ENCODE results near the gene TRABD.

The TRABD gene

DNA sequence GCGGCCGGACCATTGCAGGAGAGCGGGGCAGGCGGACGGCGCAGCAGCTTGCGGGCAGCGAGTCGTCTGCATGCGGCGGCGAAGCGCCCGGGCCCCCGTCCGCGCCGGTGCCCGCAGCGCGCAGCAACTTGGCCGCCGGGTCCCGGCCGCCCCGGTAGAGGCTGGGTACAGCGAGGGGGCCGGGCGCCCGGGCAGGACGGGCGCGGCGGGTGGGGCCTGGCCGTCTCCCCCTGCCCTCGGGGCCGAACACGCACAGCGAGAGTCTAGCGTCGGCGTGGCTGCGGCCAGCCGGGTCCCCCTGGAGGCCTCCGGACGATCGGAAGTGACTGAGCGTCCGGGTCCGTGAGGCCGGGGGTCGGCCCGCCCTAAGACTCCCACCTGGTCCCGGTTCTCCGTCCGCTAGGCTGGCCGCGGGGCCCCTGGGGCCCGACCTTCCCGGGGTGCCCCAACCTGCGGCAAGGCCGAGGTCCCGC is 775 bp upstream of the TRABD start:
- Mint-ChIP-seq H3K27ac (no peak overlapping the region), H3K27me3 (ENCODE audit: low read depth) (peaks cover 2% of the 10 kb centered on the region), H3K36me3 (ENCODE audit: low read depth) (peaks cover 5% of the 10 kb centered on the region), H3K9me3 (no peaks in the 10 kb centered on the region), H3K4me1 (ENCODE audit: low read depth) (peaks cover 23% of the 10 kb centered on the region), H3K4me3 (no peak overlapping the region)
- no peak for DNase-seq (ENCODE audit: low spot score)

DNA sequence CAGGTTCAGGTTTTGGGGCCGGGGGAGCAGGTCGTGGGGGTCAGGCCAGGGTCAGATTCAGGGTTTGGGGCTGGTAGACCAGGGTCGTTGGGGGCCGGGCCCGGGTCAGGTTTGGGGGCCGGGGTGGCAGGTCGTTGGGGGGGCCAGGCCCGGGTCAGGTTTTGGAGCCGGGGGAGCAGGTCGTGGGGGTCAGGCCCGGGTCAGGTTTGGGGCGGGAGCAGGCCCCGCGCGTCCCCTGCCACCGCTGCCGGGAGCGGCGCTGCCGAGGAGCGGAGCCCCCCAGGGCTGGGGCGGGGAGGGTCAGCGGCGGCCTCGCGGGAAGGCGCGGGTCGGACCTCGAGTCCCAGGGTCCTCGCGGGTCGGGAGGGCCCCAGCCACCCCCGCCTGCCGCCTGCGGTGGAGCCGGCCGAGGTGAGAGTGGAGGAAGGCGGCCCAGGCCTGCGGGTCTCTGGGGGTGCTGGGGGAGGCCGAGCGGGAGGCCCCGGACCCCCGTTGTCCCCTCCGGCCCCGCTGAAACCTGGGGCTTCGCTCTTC is 535 bp downstream of the TRABD start:
- DNase-seq (ENCODE audit: low spot score) = no peak
- Mint-ChIP-seq H3K4me1 (ENCODE audit: low read depth) (peaks cover 26% of the 10 kb centered on the region), H3K27me3 (ENCODE audit: low read depth) (peaks cover 2% of the 10 kb centered on the region), H3K27ac (peak overlapping the region; percentile 92), H3K9me3 (no peaks in the 10 kb centered on the region), H3K36me3 (ENCODE audit: low read depth) (peaks cover 7% of the 10 kb centered on the region), H3K4me3 (peak overlapping the region; percentile 95)

DNA sequence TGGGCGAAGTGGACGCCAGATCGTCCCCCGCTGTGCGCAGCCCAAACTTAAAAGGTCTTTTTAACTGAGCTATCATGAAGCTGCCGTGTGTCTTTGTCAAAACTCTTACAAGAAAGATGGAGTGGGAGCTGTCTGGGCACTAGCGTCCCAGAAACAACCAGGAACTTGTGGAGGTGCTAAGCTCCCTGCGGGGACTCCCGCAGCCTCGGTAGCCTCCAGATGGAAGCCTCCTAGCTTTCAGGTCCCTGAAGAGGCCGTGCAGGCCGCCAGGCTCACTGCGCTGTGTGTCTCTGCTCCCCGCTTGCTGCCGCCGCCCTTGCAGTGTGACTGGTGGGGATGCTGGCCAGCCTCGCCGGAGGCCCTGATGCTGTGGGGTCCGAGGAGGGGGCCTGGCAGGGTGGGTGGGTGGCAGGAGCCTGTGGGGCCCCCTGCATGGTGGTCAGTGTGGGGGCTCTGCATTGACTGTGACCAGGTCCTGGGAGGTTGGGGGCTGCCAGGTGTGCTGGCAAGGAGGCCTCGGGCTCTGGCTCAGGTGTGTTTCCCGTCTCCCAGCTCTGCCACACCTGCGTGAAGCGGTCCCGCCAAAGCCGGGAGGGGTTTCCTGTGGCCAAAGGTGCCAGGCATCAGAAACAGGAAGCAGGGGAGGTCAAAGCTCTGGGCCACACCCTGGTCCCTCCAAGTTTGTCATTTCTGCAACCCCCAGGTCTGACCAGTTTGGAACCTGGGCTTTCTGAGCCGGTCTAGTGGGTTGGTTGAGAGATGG is 1.2 kb downstream of the TRABD start:
- Mint-ChIP-seq H3K9me3 (no peaks in the 10 kb centered on the region), H3K36me3 (ENCODE audit: low read depth) (peaks cover 11% of the 10 kb centered on the region), H3K27me3 (ENCODE audit: low read depth) (peaks cover 2% of the 10 kb centered on the region), H3K4me1 (ENCODE audit: low read depth) (peaks cover 32% of the 10 kb centered on the region), H3K27ac (peak overlapping the region; percentile 92), H3K4me3 (peak overlapping the region; percentile 95)
- no peak for DNase-seq (ENCODE audit: low spot score)

- Mint-ChIP-seq H3K27ac (peak overlapping the region; percentile 10), H3K27me3 (ENCODE audit: low read depth) (peaks cover 2% of the 10 kb centered on the region), H3K36me3 (ENCODE audit: low read depth) (peaks cover 17% of the 10 kb centered on the region), H3K9me3 (no peaks in the 10 kb centered on the region), H3K4me1 (ENCODE audit: low read depth) (peaks cover 38% of the 10 kb centered on the region), H3K4me3 (peak overlapping the region; percentile 42)
- DNase-seq (ENCODE audit: low spot score) = no peak
These were observed 2.6 kb downstream of the TRABD start for GRCh38 chr22:50188356-50188755.

DNA sequence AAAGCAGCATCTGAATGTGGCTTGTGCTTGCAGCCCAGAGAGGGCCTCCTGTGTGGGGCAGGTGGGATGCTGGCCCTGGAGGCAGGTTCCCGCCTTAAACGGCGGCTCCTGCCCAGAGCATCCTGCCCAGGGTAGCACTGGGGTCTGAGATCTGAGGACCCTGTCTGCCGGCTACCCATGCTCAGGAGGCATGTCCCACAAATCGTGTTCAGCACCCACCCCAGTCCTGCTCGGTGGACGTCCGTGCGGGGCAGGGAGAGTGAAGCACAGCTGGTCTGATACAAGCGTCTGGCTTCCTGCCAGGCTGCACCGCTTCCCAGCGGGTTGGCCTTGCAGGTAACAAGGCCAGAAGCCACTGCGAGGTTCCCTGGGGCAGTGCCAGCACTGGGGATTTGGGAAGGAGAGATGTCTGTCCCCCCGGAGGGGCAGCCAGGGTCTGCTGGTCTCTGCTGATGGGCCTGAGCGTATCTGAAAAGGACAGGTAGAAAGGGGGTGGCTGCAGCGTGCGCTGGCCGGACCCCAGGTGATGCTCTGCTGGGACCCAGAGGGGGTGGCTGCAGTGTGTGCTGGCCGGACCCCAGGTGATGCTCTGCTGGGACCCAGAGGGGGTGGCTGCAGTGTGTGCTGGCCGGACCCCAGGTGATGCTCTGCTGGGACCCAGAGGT is 3.6 kb downstream of the TRABD start:
- H3K4me3 Mint-ChIP-seq = peak overlapping the region; percentile 97
- no peaks in the 10 kb centered on the region for H3K9me3 Mint-ChIP-seq
- DNase-seq (ENCODE audit: low spot score) = no peak
- peaks cover 36% of the 10 kb centered on the region for H3K4me1 Mint-ChIP-seq (ENCODE audit: low read depth)
- peaks cover 2% of the 10 kb centered on the region for H3K27me3 Mint-ChIP-seq (ENCODE audit: low read depth)
- peaks cover 17% of the 10 kb centered on the region for H3K36me3 Mint-ChIP-seq (ENCODE audit: low read depth)
- H3K27ac Mint-ChIP-seq = peak overlapping the region; percentile 100

DNA sequence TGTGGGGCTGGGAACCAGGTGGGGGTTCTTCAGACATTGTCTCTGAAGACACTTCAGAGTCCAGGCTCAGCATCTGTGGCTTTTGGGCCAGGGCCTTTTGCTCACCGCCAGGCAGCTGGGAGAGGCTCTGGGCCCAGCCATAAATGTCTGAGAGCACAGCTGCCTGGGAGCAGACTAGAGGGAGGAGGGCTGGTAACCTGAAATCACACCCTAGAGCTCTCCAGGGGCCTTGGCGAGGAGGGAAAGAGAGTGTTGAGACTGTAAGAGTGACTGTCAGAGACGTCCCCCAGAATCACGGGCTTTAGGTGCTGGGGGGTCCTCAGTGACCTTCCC is 4.1 kb downstream of the TRABD start:
- H3K4me1 Mint-ChIP-seq (ENCODE audit: low read depth) = peaks cover 33% of the 10 kb centered on the region
- peak overlapping the region; percentile 100 for H3K27ac Mint-ChIP-seq
- peaks cover 17% of the 10 kb centered on the region for H3K36me3 Mint-ChIP-seq (ENCODE audit: low read depth)
- H3K4me3 Mint-ChIP-seq = peak overlapping the region; percentile 97
- DNase-seq (ENCODE audit: low spot score) = no peak
- H3K9me3 Mint-ChIP-seq = no peaks in the 10 kb centered on the region
- H3K27me3 Mint-ChIP-seq (ENCODE audit: low read depth) = no peaks in the 10 kb centered on the region

DNA sequence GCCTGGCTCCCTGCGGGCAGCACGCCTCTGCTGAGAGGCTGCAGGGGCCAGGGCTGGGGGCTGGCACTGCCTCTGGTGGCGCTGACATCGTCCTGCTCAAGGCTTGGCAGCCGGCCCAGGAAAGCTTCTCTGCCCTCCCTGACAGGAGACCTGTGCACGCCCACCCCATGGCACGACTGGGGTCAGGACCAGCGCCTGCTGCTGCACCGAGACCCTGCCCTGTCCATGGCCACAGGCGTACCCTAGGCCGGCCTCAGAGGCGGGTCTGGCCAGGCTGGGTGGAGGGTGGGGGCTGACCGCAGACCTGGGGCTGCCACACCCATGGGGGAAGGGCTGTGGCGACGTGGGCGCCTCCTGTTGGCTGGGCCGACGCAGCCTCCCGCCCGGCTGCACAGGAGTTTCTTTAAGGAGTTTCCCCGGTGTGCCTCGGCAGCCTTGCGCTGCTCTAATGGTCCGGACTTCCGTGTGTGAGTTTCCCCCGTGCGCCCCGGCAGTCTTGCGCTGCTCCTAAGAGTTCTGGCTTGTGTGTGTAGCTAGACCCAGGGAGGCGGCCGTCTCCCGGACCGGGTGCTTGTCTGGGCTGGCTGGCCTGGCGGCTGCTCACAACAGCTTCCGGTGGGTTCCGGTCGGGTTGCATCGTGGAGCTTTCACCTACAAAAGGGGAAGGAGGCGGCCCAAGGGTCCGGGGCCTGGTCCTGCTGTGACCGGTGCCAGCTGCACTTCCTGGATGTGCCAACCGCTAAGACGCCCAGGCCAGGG is 4.6 kb downstream of the TRABD start:
- Mint-ChIP-seq H3K4me3 (peak overlapping the region; percentile 97), H3K27ac (peak overlapping the region; percentile 100), H3K4me1 (ENCODE audit: low read depth) (peaks cover 32% of the 10 kb centered on the region), H3K27me3 (ENCODE audit: low read depth) (no peaks in the 10 kb centered on the region), H3K36me3 (ENCODE audit: low read depth) (peaks cover 17% of the 10 kb centered on the region), H3K9me3 (no peaks in the 10 kb centered on the region)
- DNase-seq (ENCODE audit: low spot score) = peak; percentile 82

GRCh38 chr22:50190941-50191741 is 5.4 kb downstream of the TRABD start:
- Mint-ChIP-seq H3K9me3 (no peaks in the 10 kb centered on the region), H3K4me3 (peak overlapping the region; percentile 97), H3K27ac (peak overlapping the region; percentile 100), H3K4me1 (ENCODE audit: low read depth) (peaks cover 30% of the 10 kb centered on the region), H3K36me3 (ENCODE audit: low read depth) (peaks cover 17% of the 10 kb centered on the region), H3K27me3 (ENCODE audit: low read depth) (no peaks in the 10 kb centered on the region)
- DNase-seq (ENCODE audit: low spot score) = peak; percentile 63

GRCh38 chr22:50192436-50193204 is 6.9 kb downstream of the TRABD start:
- H3K27me3 Mint-ChIP-seq (ENCODE audit: low read depth) = no peaks in the 10 kb centered on the region
- H3K4me3 Mint-ChIP-seq = peak overlapping the region; percentile 97
- no peak for DNase-seq (ENCODE audit: low spot score)
- no peaks in the 10 kb centered on the region for H3K9me3 Mint-ChIP-seq
- peaks cover 27% of the 10 kb centered on the region for H3K4me1 Mint-ChIP-seq (ENCODE audit: low read depth)
- H3K27ac Mint-ChIP-seq = peak overlapping the region; percentile 100
- peaks cover 12% of the 10 kb centered on the region for H3K36me3 Mint-ChIP-seq (ENCODE audit: low read depth)

DNA sequence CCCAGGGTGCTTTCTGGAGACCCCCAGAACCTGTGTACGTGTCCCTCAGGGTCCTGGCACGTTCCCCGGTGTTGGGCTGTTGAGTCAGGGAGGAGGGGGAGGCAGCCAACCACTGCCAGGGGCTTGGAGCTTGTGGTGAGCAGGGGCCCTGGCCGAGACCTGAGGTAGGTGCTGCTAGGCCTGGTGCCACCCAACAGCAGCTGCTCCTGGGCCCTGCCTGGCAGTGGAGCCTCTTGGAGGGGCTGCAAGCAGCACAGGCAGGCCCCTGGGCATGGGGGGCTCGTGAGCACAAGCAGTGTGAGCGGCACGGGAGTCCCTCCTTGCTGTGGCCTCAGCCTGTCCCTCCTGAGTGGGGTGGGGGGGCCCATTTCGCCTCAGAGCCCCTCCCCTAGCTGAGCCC is 7.9 kb downstream of the TRABD start:
- Mint-ChIP-seq H3K27ac (no peak overlapping the region), H3K36me3 (ENCODE audit: low read depth) (peaks cover 12% of the 10 kb centered on the region), H3K4me3 (no peak overlapping the region), H3K9me3 (no peaks in the 10 kb centered on the region), H3K4me1 (ENCODE audit: low read depth) (peaks cover 23% of the 10 kb centered on the region), H3K27me3 (ENCODE audit: low read depth) (no peaks in the 10 kb centered on the region)
- DNase-seq (ENCODE audit: low spot score) = no peak

- H3K4me1 Mint-ChIP-seq (ENCODE audit: low read depth) = peaks cover 22% of the 10 kb centered on the region
These were observed 8.5 kb downstream of the TRABD start for GRCh38 chr22:50194037-50194805.

GRCh38 chr22:50196256-50196655 is 10.5 kb downstream of the TRABD start:
- Mint-ChIP-seq H3K4me3 (no peak overlapping the region), H3K4me1 (ENCODE audit: low read depth) (peaks cover 16% of the 10 kb centered on the region), H3K27me3 (ENCODE audit: low read depth) (no peaks in the 10 kb centered on the region), H3K27ac (no peak overlapping the region), H3K36me3 (ENCODE audit: low read depth) (peaks cover 14% of the 10 kb centered on the region), H3K9me3 (no peaks in the 10 kb centered on the region)
- no peak for DNase-seq (ENCODE audit: low spot score)

More at GRCh38 chr22:50194037-50194805, 8.5 kb downstream of the TRABD start:
- Mint-ChIP-seq H3K36me3 (ENCODE audit: low read depth) (peaks cover 12% of the 10 kb centered on the region), H3K27ac (no peak overlapping the region), H3K4me3 (no peak overlapping the region), H3K27me3 (ENCODE audit: low read depth) (no peaks in the 10 kb centered on the region), H3K9me3 (no peaks in the 10 kb centered on the region)
- no peak for DNase-seq (ENCODE audit: low spot score)
